Measurements from ENCODE around the gene ANK3.

DNA sequence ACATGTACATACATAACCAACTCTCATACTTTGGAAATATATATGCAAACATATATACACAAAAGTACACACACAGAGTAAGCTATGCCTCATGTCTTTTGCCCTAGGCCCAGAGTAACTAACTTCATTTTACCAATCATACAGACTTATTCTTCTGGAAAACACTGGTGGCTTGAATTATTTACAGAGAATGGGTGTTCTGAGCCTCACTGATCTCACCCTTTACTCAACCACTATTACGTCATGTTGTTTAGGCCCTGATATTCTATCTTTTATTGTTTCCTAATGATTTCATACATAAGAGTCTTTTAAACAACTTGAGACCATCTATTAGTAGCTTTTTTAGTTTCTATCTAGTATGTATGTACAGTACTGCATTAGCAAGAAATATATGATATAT lies 43.0 kb downstream of the ANK3 start:
- no peak for TF ChIP-seq GATA3 (IDR thresholded peaks at IDR 0.05; ENCODE audit: low read depth, low read length)
- TF ChIP-seq GATA2 (IDR thresholded peaks at IDR 0.05; ENCODE audit: low read depth, low read length), result no peak
